Measurements from ENCODE around the gene FOXO6. TPM values are rescaled to one million over a fixed set of nuclear protein-coding genes. Genes with fewer than 3 reads are reported as not detected.

The FOXO6 gene
- total and polyA plus RNA-seq, 2 experiments from 2014 or later = not detected

- Histone ChIP-seq H3K79me2 (ENCODE audit: insufficient read depth) (no peaks in the 10 kb centered on the region), H3K4me1 (ENCODE audit: insufficient read depth) (peaks cover 10% of the 10 kb centered on the region; the same call in 1 of the 2 replicates), H3K9me3 (ENCODE audit: low read depth) (no peaks in the 10 kb centered on the region), H3K36me3 (ENCODE audit: low read depth) (no peaks in the 10 kb centered on the region), H3K27me3 (replicated peaks; ENCODE audit: insufficient read depth) (no peaks in the 10 kb centered on the region), H3K4me3 (no peak overlapping the region), H3K27ac (peak overlapping the region; percentile 55), H3K4me2 (ENCODE audit: unreplicated experiment) (peak overlapping the region; percentile 12), H3K9ac (peak overlapping the region; percentile 66), H3K9me2 (ENCODE audit: insufficient read depth) (no peaks in the 10 kb centered on the region), H2AFZ (peak overlapping the region; percentile 91), H3F3A (ENCODE audit: insufficient read depth) (peaks cover 7% of the 10 kb centered on the region; the same call in 1 of the 2 replicates), H4K20me1 (ENCODE audit: insufficient read depth) (no peaks in the 10 kb centered on the region)
- TF ChIP-seq EZH2 (IDR thresholded peaks at IDR 0.05; ENCODE audit: insufficient read depth, poor library complexity, severe bottlenecking) = no peak
- no peak for TF ChIP-seq EZH2phosphoT487 (IDR thresholded peaks at IDR 0.05; ENCODE audit: insufficient read depth, low read depth)
- WGBS, 2 experiments (ENCODE audit: low coverage in 1 of 2, low lambda C conversion rate in 2 of 2, missing lambda C conversion rate in 2 of 2) = 40 to 50% methylated on average over 12 to 16 of the region's 16 CpGs
- in situ Hi-C loops (cut with MboI) = no loop called here
- DNase-seq = peak; percentile 97
Observed at GRCh38 chr1:41418857-41419583, 57.8 kb downstream of the FOXO6 start.

DNA sequence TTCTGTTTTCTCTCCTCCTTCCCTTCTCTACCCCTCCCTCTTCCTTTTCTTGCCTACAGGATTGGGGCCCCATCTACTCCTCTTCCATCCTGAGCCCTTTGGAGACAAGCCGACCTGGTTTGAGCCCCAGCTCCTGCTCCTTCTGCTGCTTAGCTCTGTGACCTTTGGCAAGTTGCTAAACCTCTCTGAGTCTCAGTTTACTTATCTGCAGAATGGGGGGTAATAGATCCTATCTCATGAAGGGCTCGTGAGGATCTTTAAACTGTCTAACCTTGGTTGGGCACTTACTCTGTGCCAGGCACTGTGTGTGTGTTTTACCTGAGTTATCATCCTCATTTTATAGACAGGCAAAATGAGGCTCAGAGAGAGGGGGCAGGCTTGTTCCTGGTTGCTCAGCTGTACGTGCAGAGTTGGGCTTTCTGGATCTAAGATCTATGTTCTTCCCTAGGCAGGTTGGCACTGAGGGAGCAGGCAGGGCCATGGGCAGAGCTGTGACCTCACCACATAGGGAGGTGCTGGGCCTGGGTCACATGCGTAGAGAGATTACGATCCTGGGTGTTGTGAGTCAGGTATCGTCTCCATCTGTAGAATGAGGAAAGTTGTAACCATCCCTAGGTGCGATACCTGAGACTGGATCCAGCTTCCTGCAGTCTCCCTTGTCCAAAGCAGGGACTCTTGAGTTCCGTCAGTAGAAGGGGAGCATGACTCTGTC, 58.5 kb downstream of the FOXO6 start:
- no peaks in the 10 kb centered on the region for H3K27me3 ChIP-seq (replicated peaks; ENCODE audit: insufficient read depth)
- H3K36me3 ChIP-seq (ENCODE audit: low read depth) = no peaks in the 10 kb centered on the region
- H4K20me1 ChIP-seq (ENCODE audit: insufficient read depth) = no peaks in the 10 kb centered on the region
- no peaks in the 10 kb centered on the region for H3K79me2 ChIP-seq (ENCODE audit: insufficient read depth)
- no peaks in the 10 kb centered on the region for H3K9me2 ChIP-seq (ENCODE audit: insufficient read depth)
- in situ Hi-C loops (cut with MboI) = no loop called here
- H3K4me2 ChIP-seq (ENCODE audit: unreplicated experiment) = no peak overlapping the region
- 87 to 88% methylated on average over 8 of the region's 8 CpGs for WGBS, 2 experiments (ENCODE audit: low coverage in 1 of 2, low lambda C conversion rate in 2 of 2, missing lambda C conversion rate in 2 of 2)
- H3F3A ChIP-seq (ENCODE audit: insufficient read depth) = peaks cover 7% of the 10 kb centered on the region; the same call in 1 of the 2 replicates
- DNase-seq = no peak
- no peak for TF ChIP-seq EZH2phosphoT487 (IDR thresholded peaks at IDR 0.05; ENCODE audit: insufficient read depth, low read depth)
- TF ChIP-seq EZH2 (IDR thresholded peaks at IDR 0.05; ENCODE audit: insufficient read depth, poor library complexity, severe bottlenecking) = no peak
- peaks cover 10% of the 10 kb centered on the region; the same call in 1 of the 2 replicates for H3K4me1 ChIP-seq (ENCODE audit: insufficient read depth)
- no peak overlapping the region for H3K27ac ChIP-seq
- no peaks in the 10 kb centered on the region for H3K9me3 ChIP-seq (ENCODE audit: low read depth)
- no peak overlapping the region for H3K9ac ChIP-seq
- H2AFZ ChIP-seq = peak overlapping the region; percentile 91; the same call in 1 of the 2 replicates
- H3K4me3 ChIP-seq = no peak overlapping the region

DNA sequence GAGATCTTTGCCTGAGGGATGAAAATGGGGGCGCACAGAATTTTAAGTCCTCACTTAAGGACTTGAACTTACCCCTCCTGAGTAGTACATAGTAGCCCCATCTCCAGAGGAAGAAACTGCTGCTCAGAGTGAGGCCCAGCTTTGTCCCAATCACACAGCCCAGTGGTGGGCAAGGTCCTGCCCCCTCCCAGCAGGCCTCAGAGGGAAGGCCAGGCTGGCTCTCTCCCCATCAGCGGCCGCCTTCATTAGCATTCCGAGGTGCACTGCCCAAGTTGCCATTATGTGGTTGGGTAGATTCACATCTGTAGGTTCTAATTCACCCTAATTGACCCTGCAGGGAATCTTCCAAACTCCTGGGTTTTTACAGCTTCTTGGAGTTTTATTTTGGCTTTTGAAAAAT, 59.1 kb downstream of the FOXO6 start:
- Histone ChIP-seq H3K9ac (no peak overlapping the region), H3K36me3 (ENCODE audit: low read depth) (no peaks in the 10 kb centered on the region), H3K27ac (no peak overlapping the region), H3K27me3 (replicated peaks; ENCODE audit: insufficient read depth) (no peaks in the 10 kb centered on the region), H3K79me2 (ENCODE audit: insufficient read depth) (no peaks in the 10 kb centered on the region), H3K4me1 (ENCODE audit: insufficient read depth) (peaks cover 10% of the 10 kb centered on the region; the same call in 1 of the 2 replicates), H3K4me3 (no peak overlapping the region), H3F3A (ENCODE audit: insufficient read depth) (peaks cover 7% of the 10 kb centered on the region; the same call in 1 of the 2 replicates), H3K4me2 (ENCODE audit: unreplicated experiment) (no peak overlapping the region), H4K20me1 (ENCODE audit: insufficient read depth) (no peaks in the 10 kb centered on the region), H3K9me3 (ENCODE audit: low read depth) (no peaks in the 10 kb centered on the region), H3K9me2 (ENCODE audit: insufficient read depth) (no peaks in the 10 kb centered on the region), H2AFZ (no peak overlapping the region)
- WGBS, 2 experiments (ENCODE audit: low coverage in 1 of 2, low lambda C conversion rate in 2 of 2, missing lambda C conversion rate in 2 of 2) = 69 to 75% methylated on average over 4 of the region's 4 CpGs
- TF ChIP-seq EZH2phosphoT487 (IDR thresholded peaks at IDR 0.05; ENCODE audit: insufficient read depth, low read depth) = no peak
- TF ChIP-seq EZH2 (IDR thresholded peaks at IDR 0.05; ENCODE audit: insufficient read depth, poor library complexity, severe bottlenecking) = no peak
- in situ Hi-C loops (cut with MboI) = no loop called here
- no peak for DNase-seq

DNA sequence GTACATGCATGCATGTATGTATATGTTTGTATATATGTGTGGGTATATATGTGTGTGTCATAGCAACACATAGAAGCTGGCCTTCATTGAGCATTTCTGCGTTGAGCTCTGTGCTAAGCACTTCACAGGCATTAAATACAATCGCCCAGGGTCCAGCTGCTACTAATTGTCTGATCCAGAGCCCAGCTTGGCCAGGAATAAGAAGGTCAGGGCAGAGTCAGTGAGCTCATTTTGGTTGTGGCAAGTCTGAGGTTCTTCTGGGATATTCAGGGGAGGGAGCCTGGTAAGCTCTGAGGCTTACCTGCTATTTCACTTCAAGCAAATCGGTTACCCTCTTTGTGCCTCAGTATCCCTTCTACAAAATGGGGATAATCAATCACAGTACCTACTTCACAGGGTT, 59.6 kb downstream of the FOXO6 start:
- no peaks in the 10 kb centered on the region for H3K79me2 ChIP-seq (ENCODE audit: insufficient read depth)
- H4K20me1 ChIP-seq (ENCODE audit: insufficient read depth) = no peaks in the 10 kb centered on the region
- TF ChIP-seq EZH2phosphoT487 (IDR thresholded peaks at IDR 0.05; ENCODE audit: insufficient read depth, low read depth) (no peak), EZH2 (IDR thresholded peaks at IDR 0.05; ENCODE audit: insufficient read depth, poor library complexity, severe bottlenecking) (no peak)
- H3K4me3 ChIP-seq = no peak overlapping the region
- no peaks in the 10 kb centered on the region for H3K9me3 ChIP-seq (ENCODE audit: low read depth)
- H3K36me3 ChIP-seq (ENCODE audit: low read depth) = no peaks in the 10 kb centered on the region
- WGBS, 2 experiments (ENCODE audit: low coverage in 1 of 2, low lambda C conversion rate in 2 of 2, missing lambda C conversion rate in 2 of 2) = 9 to 14% methylated on average over 3 of the region's 3 CpGs
- DNase-seq = peak; percentile 44
- no peaks in the 10 kb centered on the region for H3K27me3 ChIP-seq (replicated peaks; ENCODE audit: insufficient read depth)
- in situ Hi-C loops (cut with MboI) = no loop called here
- H3K4me2 ChIP-seq (ENCODE audit: unreplicated experiment) = no peak overlapping the region
- peaks cover 7% of the 10 kb centered on the region; the same call in 1 of the 2 replicates for H3F3A ChIP-seq (ENCODE audit: insufficient read depth)
- no peak overlapping the region for H2AFZ ChIP-seq
- H3K4me1 ChIP-seq (ENCODE audit: insufficient read depth) = peaks cover 10% of the 10 kb centered on the region; the same call in 1 of the 2 replicates
- no peak overlapping the region for H3K27ac ChIP-seq
- H3K9me2 ChIP-seq (ENCODE audit: insufficient read depth) = no peaks in the 10 kb centered on the region
- no peak overlapping the region for H3K9ac ChIP-seq
